Vagina (tissue), 2 donors: ENCODE measurements around the gene GALNTL6. TPM values are rescaled to one million over a fixed set of nuclear protein-coding genes. Genes with fewer than 3 reads are reported as not detected.

Experiments used
- DNase-seq, 2 donors: peaks; one replicate each; pipeline ENCODE4 v3.0.0-alpha.2; 2017; ENCODE audit errors: extremely low spot score in 2 of 2
- H3K27ac ChIP-seq: fragments of 200-600 bp; sonication (generic); one replicate; pipeline ENCODE4 v1.5.1; 2019
- H3K27me3 ChIP-seq: fragments of 200-600 bp; sonication (generic); one replicate; pipeline ENCODE4 v1.5.1; 2019
- H3K36me3 ChIP-seq, 2 donors: fragments of 200-600 bp; sonication (generic); one replicate each; pipeline ENCODE4 v1.5.1; 2017 to 2019
- H3K4me1 ChIP-seq: fragments of 200-600 bp; sonication (generic); one replicate; pipeline ENCODE4 v1.5.1; 2019
- H3K4me3 ChIP-seq, 2 donors: fragments of 200-600 bp; sonication (generic); 1 replicate in 1 of 2; 2 replicates in 1 of 2; pipeline ENCODE4 v1.5.1; 2016 to 2019
- H3K9me3 ChIP-seq: fragments of 200-600 bp; sonication (generic); one replicate; pipeline ENCODE4 v1.5.1; 2019
- POLR2A ChIP-seq, 2 donors: fragments of 450-650 bp; IDR thresholded peaks; one replicate each; pipeline ENCODE4 v1.6.1; 2017; ENCODE audit warnings: antibody characterized with exemption in 2 of 2, mild to moderate bottlenecking in 2 of 2, moderate library complexity in 2 of 2
- POLR2AphosphoS5 ChIP-seq, 2 donors: sonication (generic); formaldehyde crosslinking; IDR thresholded peaks; one replicate each; pipeline ENCODE4 v1.9.0; 2017; ENCODE audit warnings: antibody characterized with exemption in 2 of 2, mild to moderate bottlenecking in 2 of 2, low read depth in 1 of 2; ENCODE audit not compliant: insufficient read depth in 1 of 2
- intact Hi-C: fragments of 100-400 bp; cut with DNase I; formaldehyde crosslinking; loops from one replicate; pipeline ENCODE4 v1.15.1; 2023
- total RNA-seq: library from RNA; depleted of rRNA; stranded (reverse); fragments of >200 nt; gene quantifications from one replicate; pipeline ENCODE4 v1.2.3, GENCODE V29; 2016
- TF ChIP-seq, protein P1 (sequence below), 3 experiments: fragments of 450-650 bp in 2 of 3; fragments of 200-600 bp in 1 of 3; sonication (generic) in 1 of 3; IDR thresholded peaks; one replicate each; pipeline ENCODE4 v1.5.1; 2017 to 2019; ENCODE audit warnings: antibody characterized with exemption in 3 of 3, mild to moderate bottlenecking in 2 of 3, moderate library complexity in 2 of 3

The GALNTL6 gene
- total RNA-seq, 1 donor from 2014 or later = 0.74 TPM

DNA sequence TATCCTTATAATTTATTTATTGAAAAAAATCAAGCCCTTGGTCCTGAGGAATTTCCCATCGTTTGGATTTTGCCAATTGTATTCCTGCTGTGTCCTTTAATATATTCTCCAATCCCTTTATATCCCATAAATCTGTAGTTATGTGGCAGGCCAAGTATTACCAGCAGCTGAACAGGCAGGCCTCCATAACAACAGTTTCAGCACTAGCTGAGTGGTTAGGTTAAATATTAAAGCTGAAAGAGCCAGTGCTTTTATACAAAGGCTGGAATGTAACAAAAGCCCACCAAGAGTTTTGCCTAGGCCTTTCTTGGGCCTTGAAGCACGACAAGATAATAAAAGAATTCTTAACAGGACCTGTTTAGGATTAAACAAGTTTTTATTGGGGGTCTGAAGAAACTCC, 988.8 kb downstream of the GALNTL6 start:
- no peak overlapping the region for H3K4me3 ChIP-seq

DNA sequence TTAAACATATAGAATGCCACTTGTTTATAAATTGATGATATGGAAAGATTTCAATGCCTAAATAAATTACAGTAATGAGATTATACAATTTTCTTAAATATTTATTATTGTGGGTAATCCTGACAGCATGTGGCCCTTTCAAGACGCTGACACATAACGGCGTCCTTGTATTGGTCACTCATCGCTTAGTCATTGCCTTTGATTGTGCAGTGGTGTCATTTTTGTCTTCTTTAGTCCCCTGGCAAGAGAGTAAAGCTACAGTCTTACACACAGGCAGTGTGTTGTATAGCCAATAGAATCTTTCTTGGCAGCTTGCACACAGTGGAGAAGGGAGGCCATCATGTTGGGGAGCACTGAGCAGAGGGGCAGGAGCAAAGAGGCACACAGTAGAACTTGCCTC, 993.6 kb downstream of the GALNTL6 start:
- DNase-seq = no peak
- Histone ChIP-seq H3K36me3 (no peaks in the 10 kb centered on the region), H3K9me3 (no peaks in the 10 kb centered on the region), H3K27ac (no peak overlapping the region), H3K4me3 (no peak overlapping the region), H3K4me1 (no peaks in the 10 kb centered on the region), H3K27me3 (no peaks in the 10 kb centered on the region)
- TF ChIP-seq, protein P1, sequence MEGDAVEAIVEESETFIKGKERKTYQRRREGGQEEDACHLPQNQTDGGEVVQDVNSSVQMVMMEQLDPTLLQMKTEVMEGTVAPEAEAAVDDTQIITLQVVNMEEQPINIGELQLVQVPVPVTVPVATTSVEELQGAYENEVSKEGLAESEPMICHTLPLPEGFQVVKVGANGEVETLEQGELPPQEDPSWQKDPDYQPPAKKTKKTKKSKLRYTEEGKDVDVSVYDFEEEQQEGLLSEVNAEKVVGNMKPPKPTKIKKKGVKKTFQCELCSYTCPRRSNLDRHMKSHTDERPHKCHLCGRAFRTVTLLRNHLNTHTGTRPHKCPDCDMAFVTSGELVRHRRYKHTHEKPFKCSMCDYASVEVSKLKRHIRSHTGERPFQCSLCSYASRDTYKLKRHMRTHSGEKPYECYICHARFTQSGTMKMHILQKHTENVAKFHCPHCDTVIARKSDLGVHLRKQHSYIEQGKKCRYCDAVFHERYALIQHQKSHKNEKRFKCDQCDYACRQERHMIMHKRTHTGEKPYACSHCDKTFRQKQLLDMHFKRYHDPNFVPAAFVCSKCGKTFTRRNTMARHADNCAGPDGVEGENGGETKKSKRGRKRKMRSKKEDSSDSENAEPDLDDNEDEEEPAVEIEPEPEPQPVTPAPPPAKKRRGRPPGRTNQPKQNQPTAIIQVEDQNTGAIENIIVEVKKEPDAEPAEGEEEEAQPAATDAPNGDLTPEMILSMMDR (IDR thresholded peaks at IDR 0.05) = no peak
- TF ChIP-seq POLR2A (IDR thresholded peaks at IDR 0.05) = no peak
- no peak for TF ChIP-seq POLR2AphosphoS5 (IDR thresholded peaks at IDR 0.05; ENCODE audit: insufficient read depth in 1 of 2, low read depth in 1 of 2)
- intact Hi-C loops = no loop called here

More for the DNA sequence above, 988.8 kb downstream of the GALNTL6 start:
- H3K36me3 ChIP-seq = no peaks in the 10 kb centered on the region
- no peaks in the 10 kb centered on the region for H3K27me3 ChIP-seq
- no peak for DNase-seq
- intact Hi-C loops = no loop called here
- no peaks in the 10 kb centered on the region for H3K4me1 ChIP-seq
- TF ChIP-seq POLR2A (IDR thresholded peaks at IDR 0.05) = no peak
- no peak overlapping the region for H3K27ac ChIP-seq
- H3K9me3 ChIP-seq = no peaks in the 10 kb centered on the region

DNA sequence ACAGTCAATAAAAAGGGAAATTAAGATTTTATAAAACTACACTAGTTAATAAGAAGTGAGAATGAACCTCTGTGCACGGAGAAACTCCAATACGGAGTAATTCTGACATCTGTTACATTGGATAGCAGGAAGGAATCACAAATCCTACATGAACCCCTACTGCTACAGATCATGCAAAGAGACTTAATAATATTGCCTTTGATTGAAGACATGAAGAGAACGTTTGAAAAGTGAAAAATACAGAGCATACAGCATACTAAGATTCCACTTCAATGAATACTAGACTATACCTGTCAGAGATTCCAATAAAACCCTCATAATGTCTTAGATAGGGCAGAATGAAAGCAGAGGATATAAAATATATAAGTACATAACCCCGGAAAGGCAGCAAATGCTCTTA, 995.0 kb downstream of the GALNTL6 start:
- H3K4me1 ChIP-seq = no peaks in the 10 kb centered on the region
- no peaks in the 10 kb centered on the region for H3K36me3 ChIP-seq
- H3K4me3 ChIP-seq = no peak overlapping the region
- TF ChIP-seq, protein P1 (IDR thresholded peaks at IDR 0.05) = no peak
- no peak overlapping the region for H3K27ac ChIP-seq
- no peaks in the 10 kb centered on the region for H3K9me3 ChIP-seq
- H3K27me3 ChIP-seq = no peaks in the 10 kb centered on the region
- intact Hi-C loops = no loop called here
- DNase-seq = no peak

DNA sequence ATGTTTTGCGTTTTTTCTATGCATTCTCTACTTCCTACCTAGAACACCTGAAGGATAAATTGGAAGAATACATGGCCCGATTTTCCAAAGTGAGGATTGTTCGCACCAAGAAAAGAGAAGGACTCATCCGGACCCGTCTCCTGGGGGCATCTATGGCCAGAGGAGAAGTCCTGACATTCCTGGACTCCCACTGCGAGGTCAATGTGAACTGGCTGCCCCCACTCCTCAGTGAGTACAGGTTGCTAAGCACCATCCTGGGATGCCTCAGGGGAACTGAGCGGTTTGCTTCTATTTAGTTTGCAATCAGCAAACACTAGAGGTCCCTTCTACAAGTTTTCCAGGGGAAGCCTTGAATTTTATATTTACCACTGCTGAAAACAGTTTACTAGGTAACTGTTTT, 996.1 kb downstream of the GALNTL6 start:
- Histone ChIP-seq H3K9me3 (no peaks in the 10 kb centered on the region), H3K36me3 (no peaks in the 10 kb centered on the region), H3K4me1 (no peaks in the 10 kb centered on the region), H3K27me3 (no peaks in the 10 kb centered on the region), H3K4me3 (no peak overlapping the region), H3K27ac (no peak overlapping the region)
- intact Hi-C loops = no loop called here
- TF ChIP-seq, protein P1 (IDR thresholded peaks at IDR 0.05) = no peak
- TF ChIP-seq POLR2A (IDR thresholded peaks at IDR 0.05) = no peak
- TF ChIP-seq POLR2AphosphoS5 (IDR thresholded peaks at IDR 0.05; ENCODE audit: insufficient read depth in 1 of 2, low read depth in 1 of 2) = no peak
- no peak for DNase-seq

DNA sequence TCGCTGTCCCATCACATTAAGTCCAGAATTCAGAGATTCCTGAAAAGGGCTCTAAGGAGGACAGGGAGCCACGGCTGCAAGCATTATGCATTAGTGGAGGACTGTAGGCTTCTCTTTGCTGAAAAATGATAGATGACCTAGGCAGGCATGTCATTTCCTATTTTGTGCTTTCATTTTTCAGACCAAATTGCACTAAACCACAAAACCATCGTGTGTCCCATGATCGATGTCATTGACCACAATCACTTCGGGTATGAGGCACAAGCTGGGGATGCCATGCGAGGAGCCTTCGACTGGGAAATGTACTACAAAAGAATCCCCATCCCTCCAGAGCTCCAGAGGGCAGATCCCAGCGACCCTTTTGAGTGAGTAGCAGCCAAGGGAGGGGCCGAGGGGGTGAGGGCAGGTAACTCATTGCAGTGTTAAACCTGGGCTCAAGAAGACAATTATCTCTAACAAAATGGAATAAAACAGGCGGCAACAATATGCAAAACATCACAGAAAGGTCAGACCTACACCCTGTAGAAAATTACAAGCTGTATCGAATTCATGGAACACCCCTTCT, 1000.2 kb downstream of the GALNTL6 start:
- TF ChIP-seq POLR2A (IDR thresholded peaks at IDR 0.05) = no peak
- no peak for TF ChIP-seq POLR2AphosphoS5 (IDR thresholded peaks at IDR 0.05; ENCODE audit: insufficient read depth in 1 of 2, low read depth in 1 of 2)
- TF ChIP-seq, protein P1 (IDR thresholded peaks at IDR 0.05) = no peak
- Histone ChIP-seq H3K27me3 (no peaks in the 10 kb centered on the region), H3K27ac (no peak overlapping the region), H3K9me3 (no peaks in the 10 kb centered on the region), H3K36me3 (no peaks in the 10 kb centered on the region), H3K4me3 (no peak overlapping the region), H3K4me1 (no peaks in the 10 kb centered on the region)
- intact Hi-C loops = no loop called here
- no peak for DNase-seq
